IMR-90 (cell line): ENCODE results near the gene PLD1. TPM values are rescaled to one million over a fixed set of nuclear protein-coding genes. Genes with fewer than 3 reads are reported as not detected.
A peak's percentile ranks its signal among the peaks of the same experiment; 100 is the strongest.

Experiments used
- ATAC-seq: fragments of 200-7000 bp; cut with Tn5 transposase; 2 replicates; pipeline ENCODE4 v1.9.1; 2020; ENCODE audit warnings: low read depth, mild to moderate bottlenecking, moderate library complexity
- BruUV-seq: library from RNA; stranded (reverse); fragments of 400-500 nt; replicated peaks from 2 replicates; lab custom pipeline; 2021; lab: Mats Ljungman, UMichigan
- CTCF ChIA-PET: fragments of 300-600 bp; formaldehyde crosslinking; extraction: SDS; loops from one replicate; lab custom pipeline; 2021; ENCODE audit warnings: antibody characterized with exemption; lab: Yijun Ruan, JAX
- POLR2A ChIA-PET: fragments of 300-600 bp; sonication (Branson Sonifier 250); formaldehyde crosslinking; loops from one replicate; lab custom pipeline; 2022; ENCODE audit warnings: antibody characterized with exemption; ENCODE audit not compliant: unreplicated experiment; lab: Charles Lee
- DNase-seq: peaks from one replicate; pipeline ENCODE4 v3.0.0; 2013
- H2AFZ ChIP-seq: replicated peaks from 2 replicates; pipeline ENCODE3; 2013; ENCODE audit warnings: low read length, mild to moderate bottlenecking; ENCODE audit not compliant: poor library complexity
- H2AK5ac ChIP-seq: 2 replicates; pipeline ENCODE4 v1.6.1; 2013; ENCODE audit warnings: low read depth, low read length, inconsistent platforms
- H2AK9ac ChIP-seq: replicated peaks from 2 replicates; pipeline ENCODE3; 2013; ENCODE audit warnings: mild to moderate bottlenecking, low read depth, low read length, moderate library complexity; ENCODE audit not compliant: poor library complexity
- H2BK120ac ChIP-seq: 2 replicates; pipeline ENCODE4 v1.6.1; 2013; ENCODE audit warnings: low read depth, low read length, inconsistent platforms
- H2BK15ac ChIP-seq: 3 replicates; pipeline ENCODE4 v1.6.1; 2013; ENCODE audit warnings: low read depth, low read length, inconsistent platforms
- H2BK20ac ChIP-seq: 2 replicates; pipeline ENCODE4 v1.6.1; 2013; ENCODE audit warnings: low read depth, mild to moderate bottlenecking, inconsistent platforms, low read length, moderate library complexity
- H2BK5ac ChIP-seq: 2 replicates; pipeline ENCODE4 v1.6.1; 2013; ENCODE audit warnings: mild to moderate bottlenecking, low read depth, low read length, inconsistent platforms; ENCODE audit not compliant: poor library complexity, severe bottlenecking
- H3K14ac ChIP-seq: replicated peaks from 2 replicates; pipeline ENCODE4 v1.6.1; 2013; ENCODE audit warnings: low read depth, low read length, inconsistent platforms
- H3K18ac ChIP-seq: 2 replicates; pipeline ENCODE4 v1.6.1; 2013; ENCODE audit warnings: low read depth, low read length, control low read depth
- H3K23ac ChIP-seq: 2 replicates; pipeline ENCODE4 v1.6.1; 2013; ENCODE audit warnings: low read depth, low read length, inconsistent platforms
- H3K27ac ChIP-seq: 2 replicates; pipeline ENCODE4 v1.5.1; 2013; ENCODE audit warnings: mild to moderate bottlenecking, control low read depth, low read length; ENCODE audit not compliant: insufficient read depth
- H3K27me3 ChIP-seq: 2 replicates; pipeline ENCODE4 v1.6.1; 2013; ENCODE audit warnings: low read length; ENCODE audit not compliant: control insufficient read depth, insufficient read depth
- H3K36me3 ChIP-seq: 2 replicates; pipeline ENCODE4 v1.6.1; 2013; ENCODE audit warnings: low read length, mixed read lengths; ENCODE audit not compliant: control insufficient read depth, insufficient read depth
- H3K4ac ChIP-seq: 2 replicates; pipeline ENCODE4 v1.6.1; 2013; ENCODE audit warnings: low read depth, low read length, inconsistent platforms
- H3K4me1 ChIP-seq: 2 replicates; pipeline ENCODE4 v1.6.1; 2013; ENCODE audit warnings: low read length, mixed read lengths; ENCODE audit not compliant: control insufficient read depth, insufficient read depth
- H3K4me2 ChIP-seq: 2 replicates; pipeline ENCODE4 v1.6.1; 2013; ENCODE audit warnings: low read depth, mild to moderate bottlenecking, control low read depth, low read length, moderate library complexity
- H3K4me3 ChIP-seq: 2 replicates; pipeline ENCODE4 v1.5.1; 2013; ENCODE audit warnings: low read depth, mild to moderate bottlenecking, control low read depth, low read length, moderate library complexity; ENCODE audit not compliant: insufficient read depth
- H3K56ac ChIP-seq: 2 replicates; pipeline ENCODE4 v1.6.1; 2013; ENCODE audit warnings: low read length, inconsistent platforms; ENCODE audit not compliant: insufficient read depth; ENCODE audit errors: extremely low read depth
- H3K79me1 ChIP-seq, 2 experiments: 2 replicates each; pipeline ENCODE4 v1.6.1; 2013; ENCODE audit warnings: low read length in 2 of 2, inconsistent platforms in 1 of 2, low read depth in 1 of 2
- H3K9ac ChIP-seq: 2 replicates; pipeline ENCODE4 v1.6.1; 2013; ENCODE audit warnings: low read depth, low read length, control low read depth
- H3K9me1 ChIP-seq: 2 replicates; pipeline ENCODE4 v1.6.1; 2013; ENCODE audit warnings: low read length, inconsistent platforms; ENCODE audit not compliant: insufficient read depth
- H3K9me3 ChIP-seq: 2 replicates; pipeline ENCODE4 v1.6.1; 2013; ENCODE audit warnings: low read length; ENCODE audit not compliant: control insufficient read depth, insufficient read depth
- H4K20me1 ChIP-seq: 2 replicates; pipeline ENCODE4 v1.6.1; 2013; ENCODE audit warnings: low read length, inconsistent platforms; ENCODE audit not compliant: insufficient read depth
- H4K5ac ChIP-seq: 2 replicates; pipeline ENCODE4 v1.6.1; 2013; ENCODE audit warnings: mild to moderate bottlenecking, low read depth, low read length, control low read depth
- H4K8ac ChIP-seq, 2 experiments: 2 replicates each; pipeline ENCODE4 v1.6.1; 2013; ENCODE audit warnings: low read depth in 2 of 2, low read length in 2 of 2, control low read depth in 1 of 2, inconsistent platforms in 1 of 2
- H4K91ac ChIP-seq: 2 replicates; pipeline ENCODE4 v1.6.1; 2013; ENCODE audit warnings: low read depth, low read length, inconsistent platforms; ENCODE audit not compliant: insufficient read depth
- CHD1 ChIP-seq: IDR thresholded peaks from 2 replicates; pipeline ENCODE4 v1.6.1; 2012; ENCODE audit warnings: low read depth, low read length, improper control_type of control experiment
- CTCF ChIP-seq: conservative IDR thresholded peaks from 2 replicates; pipeline ENCODE4 v1.5.1; 2012; ENCODE audit warnings: mild to moderate bottlenecking, low read depth, low read length, improper control_type of control experiment
- ELK1 ChIP-seq: fragments of 150-350 bp; IDR thresholded peaks from 2 replicates; pipeline ENCODE4 v1.6.1; 2016; ENCODE audit warnings: low read depth, mild to moderate bottlenecking, low read length, moderate library complexity, borderline replicate concordance
- FOS ChIP-seq: fragments of 150-350 bp; IDR thresholded peaks from 2 replicates; pipeline ENCODE4 v1.6.1; 2016; ENCODE audit warnings: low read depth, low read length
- MAFK ChIP-seq: IDR thresholded peaks from 2 replicates; pipeline ENCODE4 v1.6.1; 2012; ENCODE audit warnings: low read depth, low read length, improper control_type of control experiment
- MAZ ChIP-seq: IDR thresholded peaks from 2 replicates; pipeline ENCODE4 v1.6.1; 2012; ENCODE audit warnings: low read depth, mild to moderate bottlenecking, low read length, improper control_type of control experiment, moderate library complexity, borderline replicate concordance
- MXI1 ChIP-seq: IDR thresholded peaks from 2 replicates; pipeline ENCODE4 v1.6.1; 2012; ENCODE audit warnings: low read depth, mild to moderate bottlenecking, low read length, moderate library complexity, borderline replicate concordance
- NFE2L2 ChIP-seq: fragments of 150-350 bp; IDR thresholded peaks from 2 replicates; pipeline ENCODE4 v1.6.1; 2016; ENCODE audit warnings: low read depth, mild to moderate bottlenecking, low read length
- POLR2A ChIP-seq: IDR thresholded peaks from 2 replicates; pipeline ENCODE4 v1.6.1; 2012; ENCODE audit warnings: mild to moderate bottlenecking, low read depth, low read length
- RAD21 ChIP-seq: IDR thresholded peaks from 2 replicates; pipeline ENCODE4 v1.6.1; 2012; ENCODE audit warnings: low read length, improper control_type of control experiment
- WGBS, 2 experiments: methylation state at CpG; one replicate each; pipeline versions ENCODE4 v1.1.5 to v1.1.7; 2013; ENCODE audit warnings: missing lambda C conversion rate in 2 of 2; ENCODE audit not compliant: insufficient read length in 1 of 2; ENCODE audit errors: extremely low coverage in 2 of 2; 5-methylcytosine and 5-hydroxymethylcytosine counted together
- dilution Hi-C: fragments of 300-500 bp; cut with HindIII; formaldehyde crosslinking; loops from one replicate; pipeline ENCODE4 v1.14.3; 2018; ENCODE audit warnings: low sequenced_read_pairs; ENCODE audit not compliant: unreplicated experiment
- in situ Hi-C: fragments of 300-500 bp; cut with MboI; formaldehyde crosslinking; loops from 3 replicates; pipeline ENCODE4 v1.14.3; 2019; ENCODE audit warnings: low sequenced_read_pairs, inconsistent platforms, mixed read lengths
- intact Hi-C: fragments of 100-400 bp; cut with micrococcal nuclease; formaldehyde crosslinking; loops from 2 replicates; pipeline ENCODE4 v1.10.0; 2022
- polyA plus RNA-seq, 3 experiments: library from polyadenylated mRNA; depleted of rRNA; stranded (reverse); fragments of >200 nt; gene quantifications; 2 replicates each; pipeline ENCODE4 v1.2.3, GENCODE V29; 2012; ENCODE audit warnings: low replicate concordance in 1 of 3
- total RNA-seq: library from RNA; depleted of rRNA; stranded (reverse); fragments of >200 nt; gene quantifications from 2 replicates; pipeline ENCODE4 v1.2.3, GENCODE V29; 2012
- TF ChIP-seq, protein P1 (sequence below): fragments of 150-350 bp; IDR thresholded peaks from 2 replicates; pipeline ENCODE4 v1.6.1; 2017; ENCODE audit warnings: mild to moderate bottlenecking, antibody characterized with exemption, low read length, low read depth

PLD1 gene
- total and polyA plus RNA-seq, 2 of the 4 experiments (the other 2 are of a cell fraction), result 3.3 to 9.7 TPM

DNA sequence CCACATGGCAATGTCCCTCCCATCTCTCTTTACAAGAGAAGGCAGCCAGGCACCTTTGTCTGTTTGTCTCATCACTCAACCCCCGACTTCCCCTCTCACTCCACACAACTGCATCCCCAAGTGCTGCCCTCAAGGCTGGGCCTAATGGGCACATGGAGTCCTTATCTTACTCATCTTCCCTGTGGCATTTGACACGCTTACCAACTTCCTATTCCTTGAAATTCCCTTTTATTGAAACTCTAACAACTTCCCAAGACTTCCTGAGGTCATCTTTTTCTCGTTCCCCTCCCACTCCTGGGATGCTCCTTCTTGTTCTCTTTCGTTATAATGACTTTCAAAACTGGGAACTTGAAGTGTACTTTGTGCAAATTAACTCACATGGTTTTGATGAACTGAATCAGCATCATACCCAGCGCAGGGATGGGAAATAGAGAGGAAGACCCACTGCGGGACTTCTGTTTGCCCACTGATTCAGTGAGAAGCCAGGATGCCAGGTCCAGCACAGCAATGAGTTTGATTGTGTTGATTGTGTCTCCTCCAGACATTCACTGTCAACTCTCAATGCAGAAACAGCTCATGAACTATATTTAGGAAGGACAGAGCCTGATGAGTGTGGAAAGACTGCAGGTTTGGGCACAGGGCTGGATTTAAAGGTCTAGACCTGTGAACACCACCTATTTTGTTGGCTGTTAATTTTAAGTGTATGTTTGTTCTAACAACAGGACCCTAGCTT lies 245.4 kb downstream of the PLD1 start (continued):
- TF ChIP-seq ELK1, result no peak

- no peak overlapping the region for H2BK120ac ChIP-seq
- WGBS, 2 experiments, result no CpG with 5 or more reads among the region's 6 CpGs
- no peak overlapping the region for H4K91ac ChIP-seq
- no peaks in the 10 kb centered on the region; the same call in 1 of the 2 replicates for H3K27me3 ChIP-seq
- H2BK5ac ChIP-seq, result no peak overlapping the region
- H3K4me1 ChIP-seq, result peaks cover 3% of the 10 kb centered on the region
- CTCF ChIA-PET, result no interaction called here
- intact Hi-C loops, result no loop called here
- H3K79me1 ChIP-seq, result no peaks in the 10 kb centered on the region
- POLR2A ChIA-PET, result no interaction called here
- no peaks in the 10 kb centered on the region for H4K20me1 ChIP-seq
- H2AK5ac ChIP-seq, result no peak overlapping the region
- H3K56ac ChIP-seq, result no peak overlapping the region
- dilution Hi-C loops, result no loop called here
- no peak overlapping the region for H4K5ac ChIP-seq
- H2BK20ac ChIP-seq, result no peak overlapping the region
- no peaks in the 10 kb centered on the region for H3K36me3 ChIP-seq
- no peak overlapping the region for H2BK15ac ChIP-seq
- DNase-seq (no peak), ATAC-seq (no peak)
- H2AFZ ChIP-seq, result peak overlapping the region; percentile 40
- H4K8ac ChIP-seq, result no peak overlapping the region
- no TSS peak for BruUV-seq
- no peak overlapping the region for H3K4me3 ChIP-seq
- no peaks in the 10 kb centered on the region for H3K9me1 ChIP-seq
- no peak overlapping the region for H3K18ac ChIP-seq
- H3K4me2 ChIP-seq, result no peak overlapping the region
- no peak overlapping the region for H3K27ac ChIP-seq
- in situ Hi-C loops, result loop anchor here (10.0 kb wide), 1 partner anchor 518 kb away; no protein-coding TSS in a partner anchor
- H3K4ac ChIP-seq, result no peak overlapping the region
- H3K9ac ChIP-seq, result no peak overlapping the region
- no peak overlapping the region for H3K23ac ChIP-seq
- H3K9me3 ChIP-seq, result no peaks in the 10 kb centered on the region
- no peak overlapping the region; the same call in 1 of the 2 replicates for H3K14ac ChIP-seq
- peak overlapping the region; percentile 18 for H2AK9ac ChIP-seq
- TF ChIP-seq FOS (no peak), MXI1 (no peak), CTCF (no peak), CHD1 (no peak), ELK1 (no peak), NFE2L2 (no peak), MAZ (no peak), MAFK (no peak), RAD21 (no peak), POLR2A (no peak)
- TF ChIP-seq, protein P1, sequence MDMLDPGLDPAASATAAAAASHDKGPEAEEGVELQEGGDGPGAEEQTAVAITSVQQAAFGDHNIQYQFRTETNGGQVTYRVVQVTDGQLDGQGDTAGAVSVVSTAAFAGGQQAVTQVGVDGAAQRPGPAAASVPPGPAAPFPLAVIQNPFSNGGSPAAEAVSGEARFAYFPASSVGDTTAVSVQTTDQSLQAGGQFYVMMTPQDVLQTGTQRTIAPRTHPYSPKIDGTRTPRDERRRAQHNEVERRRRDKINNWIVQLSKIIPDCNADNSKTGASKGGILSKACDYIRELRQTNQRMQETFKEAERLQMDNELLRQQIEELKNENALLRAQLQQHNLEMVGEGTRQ, result no peak
Measured at GRCh38 chr3:171563298-171563697, 247.0 kb downstream of the PLD1 start.
